GM10248 (cell line): Measurements from ENCODE around the gene AHR.

ENCODE experiments used
- CTCF ChIA-PET: fragments of 300-600 bp; sonication (Branson Sonifier 250); formaldehyde crosslinking; extraction: SDS; loops from one replicate; lab custom pipeline; 2021; ENCODE audit warnings: antibody characterized with exemption; lab: Yijun Ruan, JAX
- POLR2A ChIA-PET: fragments of 350-650 bp; sonication (Branson Sonifier 250); formaldehyde crosslinking; extraction: SDS; loops from one replicate; lab custom pipeline; 2020; ENCODE audit warnings: antibody characterized with exemption; lab: Yijun Ruan, JAX
- DNase-seq: peaks from one replicate; pipeline ENCODE4 v3.0.0; 2012; ENCODE audit errors: extremely low spot score
- TF ChIP-seq, protein P1 (sequence below): IDR thresholded peaks from 2 replicates; pipeline ENCODE4 v1.5.1; 2012; ENCODE audit warnings: mild to moderate bottlenecking, low read depth; ENCODE audit errors: extremely low read depth, missing control alignments, control extremely low read depth

The AHR gene

DNA sequence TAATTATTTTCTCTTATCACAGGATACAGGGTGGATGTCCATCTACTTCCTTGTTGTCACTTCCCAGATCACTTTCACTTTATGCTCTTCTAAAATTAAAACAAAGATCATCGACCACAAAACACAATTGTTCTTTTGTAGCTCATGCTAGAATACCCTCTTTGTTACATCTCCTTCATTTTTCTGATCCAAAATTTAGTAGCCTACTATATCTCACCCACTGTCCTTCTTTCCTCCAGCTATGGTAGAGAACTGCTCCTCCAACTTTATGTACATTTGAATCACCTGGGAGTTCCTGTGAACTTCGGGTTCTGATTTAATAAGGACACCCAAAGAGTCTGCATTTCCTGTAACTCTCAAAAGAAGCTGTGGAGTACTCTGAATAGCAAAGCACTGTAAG is 1.2 kb upstream of the AHR start:
- TF ChIP-seq, protein P1, sequence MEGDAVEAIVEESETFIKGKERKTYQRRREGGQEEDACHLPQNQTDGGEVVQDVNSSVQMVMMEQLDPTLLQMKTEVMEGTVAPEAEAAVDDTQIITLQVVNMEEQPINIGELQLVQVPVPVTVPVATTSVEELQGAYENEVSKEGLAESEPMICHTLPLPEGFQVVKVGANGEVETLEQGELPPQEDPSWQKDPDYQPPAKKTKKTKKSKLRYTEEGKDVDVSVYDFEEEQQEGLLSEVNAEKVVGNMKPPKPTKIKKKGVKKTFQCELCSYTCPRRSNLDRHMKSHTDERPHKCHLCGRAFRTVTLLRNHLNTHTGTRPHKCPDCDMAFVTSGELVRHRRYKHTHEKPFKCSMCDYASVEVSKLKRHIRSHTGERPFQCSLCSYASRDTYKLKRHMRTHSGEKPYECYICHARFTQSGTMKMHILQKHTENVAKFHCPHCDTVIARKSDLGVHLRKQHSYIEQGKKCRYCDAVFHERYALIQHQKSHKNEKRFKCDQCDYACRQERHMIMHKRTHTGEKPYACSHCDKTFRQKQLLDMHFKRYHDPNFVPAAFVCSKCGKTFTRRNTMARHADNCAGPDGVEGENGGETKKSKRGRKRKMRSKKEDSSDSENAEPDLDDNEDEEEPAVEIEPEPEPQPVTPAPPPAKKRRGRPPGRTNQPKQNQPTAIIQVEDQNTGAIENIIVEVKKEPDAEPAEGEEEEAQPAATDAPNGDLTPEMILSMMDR: no peak
- DNase-seq: no peak
- CTCF ChIA-PET: interaction anchor here (1.1 to 4.0 kb wide), 7 partner anchors 12 to 318 kb away, joined by 3 to 19 read pairs (median 3); no protein-coding TSS in a partner anchor
- POLR2A ChIA-PET: no interaction called here

DNA sequence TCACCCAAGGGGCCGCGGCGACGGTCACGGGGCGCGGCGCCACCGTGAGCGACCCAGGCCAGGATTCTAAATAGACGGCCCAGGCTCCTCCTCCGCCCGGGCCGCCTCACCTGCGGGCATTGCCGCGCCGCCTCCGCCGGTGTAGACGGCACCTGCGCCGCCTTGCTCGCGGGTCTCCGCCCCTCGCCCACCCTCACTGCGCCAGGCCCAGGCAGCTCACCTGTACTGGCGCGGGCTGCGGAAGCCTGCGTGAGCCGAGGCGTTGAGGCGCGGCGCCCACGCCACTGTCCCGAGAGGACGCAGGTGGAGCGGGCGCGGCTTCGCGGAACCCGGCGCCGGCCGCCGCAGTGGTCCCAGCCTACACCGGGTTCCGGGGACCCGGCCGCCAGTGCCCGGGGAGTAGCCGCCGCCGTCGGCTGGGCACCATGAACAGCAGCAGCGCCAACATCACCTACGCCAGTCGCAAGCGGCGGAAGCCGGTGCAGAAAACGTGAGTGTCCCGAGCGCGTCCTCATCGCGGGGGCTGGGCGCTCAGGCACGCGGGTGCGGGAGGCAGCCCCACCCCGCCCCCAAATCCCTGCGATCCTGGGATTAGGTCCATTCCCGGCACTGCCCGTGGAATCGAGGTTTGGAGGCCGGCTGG is 509 bp downstream of the AHR start:
- TF ChIP-seq, protein P1: no peak
- ChIA-PET CTCF (interaction anchor here (1.0 to 4.0 kb wide), 5 partner anchors 9 to 321 kb away, joined by 3 to 19 read pairs (median 4); no protein-coding TSS in a partner anchor), POLR2A (interaction anchor here (0.9 to 1.2 kb wide), 4 partner anchors 8 to 336 kb away, joined by 3 to 6 read pairs (median 3); no protein-coding TSS in a partner anchor)
- peak; percentile 25 for DNase-seq

DNA sequence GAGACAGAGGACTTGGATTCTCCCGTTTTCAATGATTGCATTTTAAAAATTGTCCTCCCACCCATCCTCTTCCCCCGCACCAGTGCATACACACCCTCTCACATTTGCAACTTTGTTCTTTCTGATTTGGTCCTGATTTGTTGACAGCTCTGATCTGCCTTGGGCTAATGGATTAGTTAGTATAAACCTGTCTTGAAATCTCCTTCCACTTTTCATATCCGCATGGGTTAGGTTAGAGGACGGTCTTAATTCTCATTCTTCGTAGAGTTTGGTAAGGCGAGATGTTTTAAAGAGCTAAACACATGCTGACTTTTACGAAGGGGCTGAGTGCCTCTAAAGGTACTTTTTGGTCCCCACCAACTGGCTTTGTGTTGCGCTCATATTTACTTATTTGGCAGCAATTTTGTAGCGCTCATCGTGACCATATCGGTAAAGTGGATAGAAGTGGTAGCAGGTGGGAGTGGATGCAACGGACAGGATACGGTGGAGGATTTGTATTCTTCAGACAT is 1.1 kb downstream of the AHR start:
- DNase-seq: no peak
- TF ChIP-seq, protein P1: no peak
- POLR2A ChIA-PET: interaction anchor here (1.1 kb wide), 1 partner anchor 140 kb away, joined by 3 read pairs; no protein-coding TSS in a partner anchor
- CTCF ChIA-PET: interaction anchor here (1.0 kb wide), 3 partner anchors 8 to 321 kb away, joined by 3 to 4 read pairs (median 4); no protein-coding TSS in a partner anchor

GRCh38 chr7:17300012-17300411 is 1.6 kb downstream of the AHR start:
- TF ChIP-seq, protein P1: no peak
- ChIA-PET POLR2A (interaction anchor here (1.1 kb wide), 1 partner anchor 140 kb away, joined by 3 read pairs; no protein-coding TSS in a partner anchor), CTCF (interaction anchor here (1.0 kb wide), 3 partner anchors 8 to 322 kb away, joined by 3 to 4 read pairs (median 4); no protein-coding TSS in a partner anchor)
- DNase-seq: no peak

- POLR2A ChIA-PET: no interaction called here
- CTCF ChIA-PET: interaction anchor here (1.1 to 2.8 kb wide), 4 partner anchors 65 to 319 kb away, joined by 3 to 30 read pairs (median 3); no protein-coding TSS in a partner anchor
- TF ChIP-seq, protein P1: no peak
- DNase-seq: no peak
These were observed 2.0 kb downstream of the AHR start for GRCh38 chr7:17300437-17300836.
